Fibroblast of skin of right biceps (primary cell): ENCODE measurements around the gene PAGR1.
"Not testable (repeated sequence)": the region's sequence is repeated elsewhere in the genome, so short reads cannot be mapped to it uniquely, and the experiment has no call there.

Experiments used
- DNase-seq: peaks from one replicate; pipeline ENCODE4 v3.0.0-alpha.2; 2013

The PAGR1 gene

DNA sequence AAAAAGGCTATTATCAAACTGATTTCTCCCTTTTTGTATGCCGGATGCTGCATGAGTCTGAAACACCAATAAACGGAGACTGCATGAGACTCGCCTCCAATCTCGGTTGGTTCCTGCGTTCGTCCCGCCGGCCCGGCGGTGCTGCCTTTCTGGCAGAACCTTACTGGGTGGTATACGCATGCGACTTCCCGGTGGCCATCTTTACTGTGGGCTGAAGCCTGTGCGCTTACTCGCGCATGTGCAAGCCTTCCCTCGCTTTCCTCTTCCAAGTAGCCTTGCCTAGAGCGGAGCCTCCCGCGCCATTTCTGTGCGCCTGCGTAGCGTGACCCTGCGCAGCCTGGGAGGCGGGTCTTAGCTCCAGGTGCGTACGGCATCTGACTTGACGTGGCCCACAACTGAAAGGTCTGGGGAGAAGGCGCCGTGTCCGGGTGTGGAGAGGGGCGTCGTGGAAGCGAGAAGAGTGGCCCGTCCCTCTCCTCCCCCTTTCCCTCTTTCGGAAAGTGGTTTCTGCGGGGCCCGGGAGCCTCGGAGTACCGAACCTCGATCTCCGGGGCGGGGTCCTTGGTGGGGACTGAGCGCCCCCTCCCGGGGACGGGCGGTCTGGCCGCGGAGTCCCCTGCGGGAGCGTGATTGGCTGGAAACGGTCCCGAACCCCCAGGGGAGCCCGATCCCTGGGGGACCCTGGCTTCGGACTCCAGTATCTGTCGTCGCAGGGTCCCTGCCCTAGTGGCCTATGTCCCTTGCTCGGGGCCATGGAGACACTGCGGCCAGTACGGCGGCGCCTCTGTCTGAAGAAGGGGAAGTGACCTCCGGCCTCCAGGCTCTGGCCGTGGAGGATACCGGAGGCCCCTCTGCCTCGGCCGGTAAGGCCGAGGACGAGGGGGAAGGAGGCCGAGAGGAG is at the start of gene PAGR1:
TSS of gene PAGR1 (plus strand) at position 360 of the 901 bp plus-strand sequence. CDS start at position 734, 374 bp downstream.
- peak; percentile 99 for DNase-seq

DNA sequence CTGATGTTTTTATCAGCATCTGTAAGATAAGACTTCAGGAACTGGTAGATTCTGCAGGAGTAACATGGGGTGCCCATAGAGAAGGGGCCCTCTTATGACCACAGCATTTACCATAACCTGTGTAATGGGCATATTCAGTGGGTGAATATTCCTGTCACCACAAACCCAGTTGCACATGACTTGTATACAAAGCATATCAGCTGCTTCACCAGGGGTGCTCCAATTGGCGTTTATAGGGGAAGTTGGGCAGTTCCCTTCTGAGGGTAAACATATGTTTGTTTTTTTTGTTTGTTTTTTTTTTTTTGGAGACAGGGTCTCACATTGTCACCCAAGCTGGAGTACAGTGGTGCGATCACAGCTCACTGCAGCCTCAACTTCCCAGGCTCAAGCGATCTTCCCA is 49.4 kb upstream of the PAGR1 start:
- no peak for DNase-seq

DNA sequence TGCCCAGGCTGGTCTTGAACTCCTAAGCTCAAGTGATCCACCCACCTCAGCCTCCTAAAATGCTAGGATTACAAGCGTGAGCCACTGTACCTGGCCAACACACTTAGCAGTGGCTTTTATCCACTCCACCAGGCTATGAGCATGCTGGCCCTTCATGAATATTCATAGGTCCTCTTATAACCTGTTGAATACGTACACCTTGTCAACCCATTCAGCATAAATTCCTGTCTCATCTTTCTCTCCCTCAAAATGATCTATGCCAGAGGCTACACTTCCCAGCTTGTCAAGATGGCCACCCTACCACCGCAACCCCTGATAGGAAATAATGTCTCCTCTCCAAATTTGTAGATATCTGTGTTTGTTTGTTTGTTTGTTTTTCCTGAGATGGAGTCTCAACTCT is 48.9 kb upstream of the PAGR1 start:
- DNase-seq = no peak

DNA sequence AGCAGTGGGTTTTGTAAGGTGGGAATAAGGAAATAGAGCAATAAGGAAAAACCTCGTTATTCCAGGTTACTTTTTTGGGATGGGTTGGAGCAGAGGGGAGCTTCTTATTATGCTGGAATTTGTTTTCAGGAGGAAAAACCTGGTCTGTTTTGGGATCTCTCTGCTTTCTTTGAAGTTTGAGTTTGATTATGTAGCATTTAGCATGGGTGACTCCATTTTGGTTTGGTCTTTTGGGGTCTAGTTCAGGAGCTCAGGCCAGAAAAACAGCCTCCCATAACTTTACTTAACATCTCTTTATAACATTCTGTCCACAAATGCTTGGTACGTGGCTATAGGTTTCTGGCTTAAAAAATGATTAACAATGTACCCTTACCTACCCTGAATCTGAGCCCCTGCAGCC is 46.4 kb upstream of the PAGR1 start:
- DNase-seq = no peak

DNA sequence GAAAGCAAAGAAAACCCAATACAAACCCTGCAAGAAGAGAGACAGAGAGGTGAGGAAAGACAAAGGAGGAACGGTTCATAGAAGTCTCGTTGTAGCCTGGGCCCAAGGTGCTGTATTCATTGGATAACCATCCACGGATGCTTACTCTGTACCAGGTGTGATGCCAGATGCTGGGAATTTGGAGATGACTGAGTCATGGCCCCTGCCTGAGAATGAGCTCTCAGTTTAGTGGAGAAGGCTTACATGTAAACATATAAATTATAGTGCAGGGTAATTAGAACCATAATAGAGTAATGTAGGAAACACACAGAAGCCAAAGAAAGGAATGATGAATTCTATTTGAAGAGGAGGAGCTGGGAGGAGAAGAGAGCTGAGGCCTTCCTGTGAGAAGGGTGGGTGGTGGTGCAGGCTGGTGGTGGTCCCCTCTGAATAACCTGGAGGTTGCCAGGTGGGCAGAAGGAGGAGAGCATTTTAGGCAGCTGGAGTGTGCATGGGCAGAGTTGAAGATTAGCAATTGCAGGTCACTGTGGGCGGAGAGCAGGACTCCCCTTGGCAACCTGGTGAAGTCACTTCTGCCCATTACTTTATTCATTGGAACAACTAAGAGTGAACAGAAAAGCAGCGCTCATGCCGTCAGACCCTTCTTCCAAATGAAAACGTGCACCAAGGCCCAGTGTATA is 45.6 kb upstream of the PAGR1 start:
- no peak for DNase-seq

DNA sequence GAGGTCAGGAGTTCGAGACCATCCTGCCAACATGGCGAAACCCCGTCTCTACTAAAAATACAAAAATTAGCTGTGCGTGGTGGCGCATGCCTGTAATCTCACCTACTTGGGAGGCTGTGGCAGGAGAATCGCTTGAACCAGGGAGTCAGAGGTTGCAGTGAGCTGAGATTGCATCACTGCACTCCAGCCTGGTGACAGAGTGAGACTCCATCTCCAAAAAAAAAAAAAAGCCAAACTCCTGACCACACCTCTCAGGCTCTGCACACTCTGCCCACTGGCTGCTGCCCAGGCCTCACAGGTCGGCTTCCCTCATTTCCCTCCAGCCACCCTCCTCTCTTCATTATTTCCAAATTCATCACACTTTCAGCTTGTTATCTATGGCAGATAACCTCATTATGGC is 43.6 kb upstream of the PAGR1 start:
- DNase-seq = not testable (repeated sequence)

DNA sequence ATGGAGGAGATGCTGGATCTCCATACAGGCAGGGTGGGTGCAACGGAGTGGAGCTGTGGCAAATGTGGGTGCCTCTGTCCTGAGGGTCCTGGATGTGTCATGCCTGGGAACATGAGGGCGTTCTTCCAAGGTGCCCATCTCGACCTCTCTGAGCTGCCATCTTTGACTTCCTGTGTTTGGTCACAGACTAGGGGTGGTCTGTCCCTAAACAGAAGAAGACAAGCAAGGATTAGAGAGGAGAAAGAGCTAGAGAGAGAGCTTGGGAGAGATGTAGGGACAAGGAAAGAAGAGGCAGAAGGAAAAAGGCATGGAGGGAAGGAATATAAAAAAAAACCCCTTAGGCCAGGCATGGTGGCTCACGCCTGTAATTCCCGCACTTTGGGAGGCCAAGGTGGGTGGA is 41.2 kb upstream of the PAGR1 start:
- DNase-seq = no peak

DNA sequence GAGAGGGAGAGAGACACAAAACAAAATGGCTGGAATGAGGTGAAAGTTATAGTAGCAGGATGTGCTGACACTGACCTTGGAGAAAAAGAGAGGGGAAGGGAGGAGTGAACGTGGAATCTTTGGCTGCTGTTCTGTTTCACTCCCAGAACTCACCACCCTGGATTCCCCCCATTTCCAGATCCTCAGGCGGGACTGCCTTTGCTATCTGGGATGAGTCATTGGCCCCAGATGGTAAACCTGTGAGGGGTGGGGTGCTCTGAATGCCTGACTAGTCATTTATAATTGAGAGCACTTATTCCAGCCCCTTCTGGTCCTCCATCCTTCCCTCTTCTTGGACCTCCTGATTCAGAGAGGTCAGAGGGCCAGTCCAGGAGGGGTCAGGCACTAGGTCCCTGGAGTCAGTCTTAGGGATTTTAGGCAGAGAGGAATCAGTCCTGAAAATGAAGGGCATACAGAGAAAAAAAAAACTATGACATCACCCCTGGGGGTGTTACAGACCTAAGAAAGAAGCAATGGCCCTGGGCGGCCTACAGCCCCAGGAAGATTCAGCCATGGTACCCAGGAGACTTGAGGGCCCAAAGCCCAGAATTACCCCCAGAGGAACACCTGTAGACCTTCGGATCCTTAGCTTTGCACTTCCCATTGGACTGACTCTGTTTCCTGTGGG is 40.1 kb upstream of the PAGR1 start:
- DNase-seq = peak; percentile 45

DNA sequence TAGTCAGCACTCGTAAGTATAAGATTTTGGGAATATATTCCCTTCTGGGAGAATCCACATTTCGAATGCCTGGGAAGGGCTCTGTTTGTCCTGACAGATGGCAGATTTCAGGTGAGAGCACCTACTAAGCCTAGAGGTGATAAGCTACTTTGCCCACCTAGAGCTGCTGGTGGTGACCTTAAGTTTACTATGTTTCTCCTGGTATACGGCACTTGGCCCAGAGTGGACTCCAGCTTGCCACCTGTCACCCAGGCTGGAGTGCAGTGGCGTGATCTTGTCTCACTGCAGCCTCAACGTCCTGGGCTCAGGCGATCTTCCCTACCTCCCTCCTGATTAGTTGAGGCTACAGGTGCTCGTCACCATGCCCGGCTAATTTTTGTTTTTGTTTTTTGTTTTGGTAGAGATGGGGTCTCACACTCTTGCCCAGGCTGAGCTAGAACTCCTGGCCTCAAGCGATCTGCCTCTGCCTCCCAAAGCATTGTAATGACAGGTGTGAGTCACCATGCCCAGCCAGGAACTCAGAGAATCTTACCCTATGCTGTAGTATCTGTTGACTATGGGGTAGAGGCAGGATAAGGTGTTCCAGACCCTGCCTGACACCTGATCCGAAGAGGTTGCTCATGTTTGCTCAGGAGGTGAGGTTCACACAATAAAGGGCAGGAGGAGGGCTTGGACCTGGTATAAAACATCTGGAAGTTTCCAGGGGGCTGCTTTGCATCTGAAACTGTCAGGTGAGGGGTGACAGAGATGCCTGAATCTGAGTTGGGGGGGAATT is 38.2 kb upstream of the PAGR1 start, which contains the start of gene ZG16:
TSS of gene ZG16 (plus strand) at position 681 of the 775 bp plus-strand sequence. CDS start 1,011 bp downstream, outside the sequence.
- DNase-seq = no peak

DNA sequence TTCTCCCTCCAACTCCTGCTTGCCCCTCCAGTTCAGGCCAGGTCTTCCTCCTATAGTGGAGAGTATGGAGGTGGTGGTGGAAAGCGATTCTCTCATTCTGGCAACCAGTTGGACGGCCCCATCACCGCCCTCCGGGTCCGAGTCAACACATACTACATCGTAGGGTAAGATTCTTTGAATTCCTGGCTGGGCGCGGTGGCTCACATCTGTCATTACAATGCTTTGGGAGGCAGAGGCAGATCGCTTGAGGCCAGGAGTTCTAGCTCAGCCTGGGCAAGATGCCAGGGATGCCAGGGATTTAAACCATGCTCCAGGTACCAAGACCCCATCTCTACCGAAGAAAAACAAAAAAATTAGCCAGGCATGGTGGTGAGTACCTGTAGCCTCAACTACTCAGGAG is 36.5 kb upstream of the PAGR1 start:
- DNase-seq = no peak

DNA sequence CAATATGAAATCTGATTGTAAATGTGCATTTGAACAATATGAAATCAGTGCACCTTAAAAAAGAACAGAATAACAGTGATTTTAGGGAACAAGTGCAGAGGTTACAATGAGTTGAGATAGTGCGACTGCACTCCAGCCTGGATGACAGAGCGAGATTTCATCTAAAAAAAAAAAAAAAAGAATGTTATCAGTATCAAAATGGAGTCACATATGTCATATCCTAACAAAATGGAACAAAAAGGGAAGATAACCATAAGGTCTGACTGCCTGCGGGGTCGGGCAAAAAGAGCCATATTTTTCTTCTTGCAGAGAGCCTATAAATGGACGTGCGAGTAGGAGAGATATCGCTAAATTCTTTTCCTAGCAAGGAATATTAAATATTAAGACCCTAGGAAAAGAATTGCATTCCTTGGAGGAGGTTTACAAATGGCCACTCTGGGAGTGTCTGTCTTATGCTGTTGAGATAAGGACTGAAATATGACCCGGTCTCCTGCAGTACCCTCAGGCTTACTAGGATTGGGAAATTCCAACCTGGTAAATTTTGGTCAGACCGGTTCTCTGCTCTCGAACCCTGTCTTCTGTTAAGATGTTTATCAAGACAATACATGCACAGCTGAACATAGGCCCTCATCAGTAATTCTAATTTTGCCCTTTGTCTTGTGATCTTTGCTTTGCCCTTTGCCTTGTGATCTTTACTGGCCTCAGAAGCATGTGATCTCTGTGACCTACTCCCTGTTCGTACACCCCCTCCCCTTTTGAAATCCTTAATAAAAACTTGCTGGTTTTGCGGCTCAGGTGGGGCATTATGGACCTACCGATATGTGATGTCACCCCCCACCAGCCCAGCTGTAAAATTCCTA is 32.6 kb upstream of the PAGR1 start:
- DNase-seq = not testable (repeated sequence)

DNA sequence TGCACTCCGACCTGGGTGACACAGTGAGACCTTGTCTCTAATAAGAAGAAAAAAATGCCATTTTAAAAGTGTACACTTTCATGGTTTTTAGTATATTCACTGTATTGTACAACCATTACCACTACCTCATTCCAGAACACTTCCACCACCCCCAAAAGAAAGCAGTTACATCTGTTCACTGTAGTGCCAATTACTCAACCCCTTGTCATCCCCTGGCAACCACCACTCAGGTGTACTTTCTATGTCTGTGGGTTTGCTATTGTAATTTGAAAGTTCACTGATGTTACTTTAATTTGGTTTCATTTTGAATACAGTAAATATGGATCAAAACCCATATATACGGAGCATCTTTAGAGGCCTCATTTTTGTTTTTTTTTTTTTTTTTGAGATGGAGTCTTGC is 31.8 kb upstream of the PAGR1 start:
- DNase-seq = no peak

DNA sequence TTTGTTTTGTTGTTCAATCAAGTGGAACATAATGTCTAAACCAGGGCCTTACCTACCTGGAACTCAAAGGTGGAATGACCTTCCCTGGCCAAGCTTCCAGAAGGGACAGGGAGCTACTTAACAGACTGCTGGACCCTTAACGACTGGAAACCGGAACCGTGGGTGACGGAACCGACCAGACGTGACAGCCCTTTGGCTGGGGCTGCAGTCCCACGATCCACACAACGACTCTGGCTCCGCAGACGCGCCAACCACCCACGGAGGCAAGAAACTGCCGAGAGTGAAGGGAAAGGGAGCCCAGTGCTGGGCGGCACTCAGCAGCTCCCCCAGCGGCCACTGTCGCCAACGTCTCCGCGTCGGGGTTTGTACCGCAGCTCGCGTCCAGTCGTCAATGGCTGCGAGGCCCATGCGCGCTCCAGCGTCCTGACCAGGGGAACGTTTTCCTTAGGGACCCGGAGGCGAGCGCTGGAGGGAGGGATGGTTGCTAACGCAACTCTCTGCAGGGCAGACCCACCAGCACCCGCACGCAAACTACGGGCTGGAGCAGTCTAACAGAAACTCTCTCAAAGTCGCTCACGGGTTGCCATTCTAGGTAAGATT is 31.0 kb upstream of the PAGR1 start:
- peak; percentile 61 for DNase-seq

DNA sequence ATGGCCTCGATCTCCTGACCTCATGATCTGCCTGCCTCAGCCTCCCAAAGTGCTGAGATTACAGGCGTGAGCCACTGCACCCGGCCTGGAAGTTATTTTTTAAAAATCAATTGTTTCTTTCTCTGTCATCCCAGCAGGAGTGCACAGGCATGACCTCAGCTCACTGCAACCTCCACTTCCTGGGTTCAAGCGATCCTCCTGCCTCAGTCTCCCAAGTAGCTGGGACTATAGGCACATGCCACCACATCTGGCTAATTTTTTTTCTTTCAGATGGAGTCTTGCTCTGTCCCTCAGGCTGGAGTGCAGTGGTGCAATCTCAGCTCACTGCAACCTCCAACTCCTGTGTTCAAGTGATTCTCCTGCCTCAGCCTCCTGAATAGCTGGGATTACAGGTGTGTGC is 28.8 kb upstream of the PAGR1 start:
- DNase-seq = not testable (repeated sequence)

DNA sequence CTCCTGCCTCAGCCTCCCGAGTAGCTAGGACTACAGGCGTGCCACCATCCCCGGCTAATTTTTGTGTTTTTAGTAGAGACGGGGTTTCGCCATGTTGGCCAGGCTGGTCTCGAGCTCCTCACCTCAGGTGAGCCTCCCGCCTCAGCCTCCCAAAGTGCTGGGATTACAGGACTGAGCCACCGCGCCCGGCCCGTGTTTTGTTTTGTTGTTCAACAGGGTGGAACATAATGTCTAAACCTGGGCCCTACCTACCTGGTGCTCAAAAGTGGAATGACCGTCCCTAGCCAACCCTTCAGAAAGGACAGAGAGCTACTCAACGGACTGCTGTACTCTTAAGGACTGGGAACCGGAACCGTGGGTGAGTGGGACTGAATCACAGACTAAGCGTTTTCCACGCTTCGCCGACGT is 26.2 kb upstream of the PAGR1 start:
- DNase-seq = no peak

DNA sequence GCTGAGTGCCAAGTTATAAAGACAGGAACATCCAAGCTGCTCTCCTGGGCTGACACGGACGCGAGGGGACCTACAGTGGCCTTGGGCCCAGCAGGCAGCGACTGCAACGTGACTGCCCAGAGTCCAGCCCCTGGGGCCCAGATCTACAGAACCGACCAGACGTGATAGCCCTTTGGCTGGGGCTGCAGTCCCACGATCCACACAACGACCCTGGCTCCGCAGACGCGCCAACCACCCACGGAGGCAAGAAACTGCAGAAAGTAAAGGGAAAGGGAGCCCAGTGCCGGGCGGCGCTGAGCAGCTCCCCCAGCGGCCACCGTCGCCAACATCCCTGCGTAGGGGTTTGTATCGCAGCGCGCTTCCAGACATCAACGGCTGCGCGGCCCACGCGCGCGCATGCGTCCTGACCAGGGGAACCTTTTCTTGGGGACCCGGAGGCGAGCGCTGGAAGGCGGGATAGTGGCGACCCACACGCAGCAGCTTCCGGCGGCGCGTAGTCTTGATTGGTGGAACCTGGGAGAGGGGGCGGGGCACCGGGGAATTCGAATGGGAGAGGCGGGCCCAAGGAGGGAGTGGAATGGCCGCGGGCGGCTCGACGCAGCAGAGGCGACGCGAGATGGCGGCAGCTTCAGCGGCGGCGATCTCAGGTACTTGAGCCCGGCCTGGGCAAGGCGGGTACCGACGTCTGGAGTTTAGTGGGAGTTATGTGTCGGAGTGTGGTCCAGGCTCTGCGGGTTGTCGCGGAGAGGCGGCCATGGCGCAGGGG is 25.6 kb upstream of the PAGR1 start, which contains the start of gene KIF22:
TSS of gene KIF22 (plus strand) at position 569 of the 766 bp plus-strand sequence. CDS start at position 578, 9 bp downstream.
- DNase-seq = peak; percentile 99

DNA sequence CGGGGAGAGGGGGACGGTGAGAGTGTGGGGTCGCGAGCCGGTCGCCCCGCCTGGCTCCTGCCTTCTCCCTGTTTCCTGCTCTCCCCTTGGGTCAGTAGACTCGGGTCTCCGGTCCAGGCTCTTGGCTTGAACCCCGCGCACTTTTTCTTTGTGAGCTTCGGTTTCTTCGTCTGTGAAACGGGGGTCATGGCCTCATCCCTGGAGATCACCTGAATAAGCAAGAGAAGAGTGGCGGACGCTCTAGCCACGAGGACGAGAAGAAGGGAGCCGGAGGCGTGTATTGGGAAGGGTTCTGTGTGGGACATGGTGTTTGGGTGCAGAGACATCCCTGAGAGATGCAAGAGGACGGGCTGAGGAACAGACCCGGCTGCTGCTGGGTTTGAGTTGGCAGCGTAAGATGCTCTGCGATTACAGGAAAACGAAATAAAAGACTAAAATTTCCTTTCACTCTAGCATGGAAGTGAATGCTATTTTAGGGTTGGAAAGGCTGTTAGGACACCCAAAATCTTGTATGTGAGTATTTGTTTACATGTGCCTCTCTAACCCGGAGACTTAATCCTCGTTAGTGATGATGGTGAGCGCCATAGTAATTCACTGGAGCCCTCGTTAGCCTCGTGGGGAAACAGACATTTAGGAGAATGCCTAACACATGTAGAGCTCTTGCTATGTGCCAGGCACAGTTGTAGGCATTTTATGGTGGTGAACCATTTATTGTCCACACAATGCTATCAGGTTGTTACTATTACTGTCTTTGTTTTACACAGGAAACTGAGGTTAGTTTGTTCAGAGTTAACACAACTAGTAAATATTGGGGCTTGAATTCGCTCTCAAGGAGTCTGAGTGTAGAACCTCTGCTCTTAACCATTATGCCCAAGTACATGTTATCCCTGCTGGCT is 24.8 kb upstream of the PAGR1 start:
- no peak for DNase-seq

DNA sequence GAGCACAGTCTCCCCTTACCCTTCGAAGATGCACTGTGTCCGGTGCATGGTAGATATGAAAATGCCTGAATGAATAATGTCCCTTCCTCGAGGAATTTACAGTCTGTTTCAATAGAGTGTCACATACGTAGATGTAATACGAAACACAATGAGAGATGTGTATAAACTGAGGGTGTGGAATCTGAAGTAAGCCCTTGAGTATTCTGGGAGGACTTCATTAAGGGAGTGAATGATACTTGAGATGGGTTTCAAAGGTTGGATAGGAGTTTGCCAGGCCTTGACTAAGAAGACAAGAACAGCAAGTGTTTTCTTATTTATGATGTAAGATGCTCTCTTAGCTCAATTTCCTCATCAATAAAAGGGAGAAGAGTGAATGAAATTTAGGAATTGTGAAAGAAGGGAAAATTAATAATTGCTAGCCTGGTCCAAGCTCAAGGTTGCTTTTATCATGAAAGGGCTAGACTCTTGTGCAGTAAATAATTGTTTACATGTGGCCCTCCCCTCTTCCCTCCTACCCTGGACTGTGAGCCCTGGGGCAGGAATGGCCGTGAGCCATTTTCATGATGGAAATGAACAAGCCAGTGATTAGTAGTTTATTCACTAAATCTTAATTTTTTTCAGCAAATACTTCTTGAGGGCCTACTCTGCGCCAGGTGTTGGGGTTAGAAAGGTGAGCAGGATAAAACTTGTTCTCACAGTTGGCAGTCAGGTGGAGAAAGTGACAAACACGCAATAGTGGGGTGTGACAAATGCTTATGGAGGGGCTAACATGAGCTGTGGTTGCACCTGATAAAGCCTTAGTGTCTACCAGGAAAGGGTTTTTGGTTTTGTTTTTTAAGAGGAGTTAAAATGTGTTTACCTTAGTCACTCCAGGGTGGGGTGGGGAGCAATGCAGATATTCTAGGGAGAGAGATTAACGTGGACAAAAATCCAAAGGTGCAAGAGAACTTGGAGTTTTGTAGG is 23.8 kb upstream of the PAGR1 start:
- no peak for DNase-seq
